T-helper 2 cell (primary cell): Measurements from ENCODE around the gene MRAS.
"Not testable (repeated sequence)": the region's sequence is repeated elsewhere in the genome, so short reads cannot be mapped to it uniquely, and the experiment has no call there.

Source experiments
- DNase-seq, 5 experiments: peaks; one replicate each; pipeline versions ENCODE4 v3.0.0 to v3.0.0-alpha.2; 2012 to 2022

The MRAS gene

DNA sequence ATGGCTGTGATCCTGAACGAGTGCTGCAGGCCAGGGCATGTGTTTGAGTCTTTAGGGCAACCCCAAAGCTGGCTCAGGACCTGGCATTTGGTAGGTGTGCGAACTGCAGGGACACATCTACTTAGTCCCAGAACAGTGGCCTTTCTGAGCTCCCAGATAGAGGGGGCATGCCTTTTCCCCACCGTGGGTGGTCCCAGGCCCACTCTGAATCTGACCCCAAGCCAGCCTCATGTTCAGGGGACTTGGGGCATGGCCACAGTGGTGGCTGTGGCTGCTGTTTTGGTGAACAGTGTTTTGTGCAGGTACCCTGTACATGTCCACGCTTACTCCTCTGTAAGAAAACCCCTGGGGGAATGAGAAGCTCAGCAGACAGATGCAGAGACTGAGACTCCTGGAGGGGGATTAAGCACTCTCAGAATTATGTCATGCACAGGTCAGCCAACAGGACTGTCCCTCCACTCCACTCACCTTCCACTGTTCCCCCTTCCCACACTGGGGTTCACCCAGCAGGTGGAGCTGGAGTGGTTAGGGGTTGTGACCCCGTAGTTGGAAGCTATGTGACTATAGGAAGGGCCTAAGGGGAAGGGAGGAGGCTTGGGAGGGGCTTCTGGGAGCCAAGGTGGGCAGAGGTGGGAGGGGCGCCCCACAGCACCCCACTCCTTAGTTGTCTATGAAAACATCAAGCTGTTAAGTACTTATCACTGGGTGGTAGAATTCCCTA lies 102.5 kb downstream of the MRAS start:
- no peak for DNase-seq

DNA sequence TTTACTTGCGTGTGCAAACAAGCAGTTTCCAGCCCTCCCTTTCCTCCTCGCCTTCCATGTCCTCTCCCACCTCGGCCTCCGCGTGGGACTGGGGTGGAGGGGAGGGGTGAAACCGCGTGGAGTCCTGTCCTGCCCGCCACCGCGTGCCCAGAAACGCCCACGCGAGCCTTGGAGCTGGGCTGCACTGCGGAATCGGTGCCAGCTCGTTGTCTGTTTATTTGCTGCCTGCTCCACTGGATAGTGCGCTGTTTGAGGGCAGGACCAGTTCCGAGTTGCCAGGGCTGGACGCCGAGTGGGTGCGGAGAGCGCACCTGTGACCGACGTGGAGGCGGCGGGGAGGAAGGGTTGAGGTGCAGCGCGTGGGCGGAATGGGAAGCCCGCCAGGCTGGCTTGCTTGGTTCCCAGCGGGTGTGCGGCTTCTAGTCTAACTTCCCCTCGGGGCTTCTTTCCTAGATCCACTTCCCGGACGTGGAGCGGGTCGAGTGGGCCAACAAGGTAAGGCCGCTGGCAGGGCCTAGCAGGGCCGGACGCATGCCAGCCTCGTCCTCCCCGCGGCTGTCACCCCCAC lies 103.3 kb downstream of the MRAS start:
- no peak for DNase-seq

- no peak for DNase-seq
These were observed 104.1 kb downstream of the MRAS start for GRCh38 chr3:138452436-138452835.

DNA sequence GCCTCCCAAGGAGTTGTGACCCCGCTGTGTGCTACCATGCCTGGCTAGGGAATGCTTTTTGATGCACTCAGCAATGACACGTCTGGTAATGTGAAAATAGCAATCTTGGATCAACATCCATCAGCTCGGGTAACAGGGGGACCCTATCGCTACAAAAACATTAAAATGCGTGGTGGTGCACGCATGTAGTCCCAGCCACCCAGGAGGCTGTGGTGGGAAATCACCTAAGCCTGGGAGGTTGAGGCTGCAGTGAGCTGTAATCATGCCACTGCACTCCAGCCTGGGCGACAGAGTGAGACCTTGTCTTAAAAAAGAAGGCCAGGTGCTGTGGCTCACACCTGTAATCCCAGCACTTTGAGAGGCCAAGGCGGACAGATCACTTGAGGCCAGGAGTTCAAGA lies 105.6 kb downstream of the MRAS start:
- DNase-seq: not testable (repeated sequence)
